SH-SY5Y (cell line): ENCODE data around the gene C1orf52.

Source experiments
- GATA2 ChIP-seq: IDR thresholded peaks from 2 replicates; pipeline ENCODE4 v1.6.1; 2011; ENCODE audit warnings: mild to moderate bottlenecking, low read depth, low read length
- GATA3 ChIP-seq: IDR thresholded peaks from 2 replicates; pipeline ENCODE4 v1.6.1; 2011; ENCODE audit warnings: low read depth, mild to moderate bottlenecking, low read length, moderate library complexity

GRCh38 chr1:85220756-85221201 is 38.7 kb downstream of the C1orf52 start:
- TF ChIP-seq GATA2 (no peak), GATA3 (no peak)
